DMS53 treated with DMSO at 0.1 percent for 48 hours (cell line): Measurements from ENCODE around the gene TBX20.
"Not testable (repeated sequence)": the region's sequence is repeated elsewhere in the genome, so short reads cannot be mapped to it uniquely, and the experiment has no call there.

Experiments used
- DNase-seq: peaks from one replicate; lab custom pipeline; 2025; ENCODE audit not compliant: unreplicated experiment; lab: John Stamatoyannopoulos, UW

TBX20 gene

DNA sequence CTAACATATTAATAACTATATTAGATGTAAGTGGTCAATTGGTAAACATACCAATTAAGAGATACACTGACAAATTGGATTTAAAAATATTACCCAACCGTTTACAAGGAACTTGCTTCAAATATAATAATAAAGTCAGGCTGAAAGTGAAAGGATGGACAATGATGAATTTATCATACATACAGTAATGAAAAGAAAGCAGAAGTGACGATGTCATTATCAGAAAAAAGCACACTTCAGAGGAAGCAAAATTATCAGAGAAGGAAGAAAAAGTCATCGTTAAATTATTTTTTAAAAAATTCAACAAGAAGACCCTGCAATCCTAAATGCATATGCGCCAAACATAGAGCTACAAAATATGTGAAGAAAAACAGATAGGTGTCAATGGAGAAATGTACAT, 81.8 kb downstream of the TBX20 start:
- DNase-seq: not testable (repeated sequence)

DNA sequence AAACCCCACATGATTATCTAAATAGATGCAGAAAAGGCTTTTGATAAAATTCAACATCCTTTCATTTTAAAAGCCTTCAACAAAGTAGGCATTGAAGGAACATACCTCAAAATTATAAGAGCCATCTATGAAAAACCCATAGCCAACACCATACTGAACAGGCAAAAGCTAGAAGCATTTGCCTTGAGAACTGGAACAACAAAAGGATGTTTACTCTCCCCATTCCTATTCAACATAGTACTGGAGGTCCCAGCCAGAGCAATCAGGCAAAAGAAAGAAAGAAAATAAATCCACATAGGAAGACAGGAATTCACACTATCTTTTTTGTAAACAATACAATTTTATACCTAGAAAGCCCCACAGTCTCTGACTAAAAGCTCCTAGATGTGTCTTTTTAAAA, 86.2 kb downstream of the TBX20 start:
- not testable (repeated sequence) for DNase-seq

DNA sequence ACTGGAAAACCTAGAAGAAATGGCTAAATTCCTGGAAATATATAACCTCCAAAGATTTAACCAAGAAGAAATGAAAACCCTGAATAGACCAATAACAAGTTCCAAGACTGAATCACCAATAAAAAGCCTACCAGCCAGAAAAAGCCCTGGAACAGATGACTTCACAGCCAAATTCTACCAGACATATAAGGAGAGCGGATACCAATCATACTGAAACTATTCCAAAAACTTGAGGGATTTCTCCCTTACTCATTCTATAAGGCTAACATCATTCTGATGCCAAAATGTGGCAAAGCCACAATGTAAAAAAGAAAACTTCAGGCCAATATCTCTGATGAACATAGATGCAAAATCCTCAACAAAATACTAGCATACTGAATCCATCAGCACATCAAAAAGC, 86.7 kb downstream of the TBX20 start:
- DNase-seq: not testable (repeated sequence)

DNA sequence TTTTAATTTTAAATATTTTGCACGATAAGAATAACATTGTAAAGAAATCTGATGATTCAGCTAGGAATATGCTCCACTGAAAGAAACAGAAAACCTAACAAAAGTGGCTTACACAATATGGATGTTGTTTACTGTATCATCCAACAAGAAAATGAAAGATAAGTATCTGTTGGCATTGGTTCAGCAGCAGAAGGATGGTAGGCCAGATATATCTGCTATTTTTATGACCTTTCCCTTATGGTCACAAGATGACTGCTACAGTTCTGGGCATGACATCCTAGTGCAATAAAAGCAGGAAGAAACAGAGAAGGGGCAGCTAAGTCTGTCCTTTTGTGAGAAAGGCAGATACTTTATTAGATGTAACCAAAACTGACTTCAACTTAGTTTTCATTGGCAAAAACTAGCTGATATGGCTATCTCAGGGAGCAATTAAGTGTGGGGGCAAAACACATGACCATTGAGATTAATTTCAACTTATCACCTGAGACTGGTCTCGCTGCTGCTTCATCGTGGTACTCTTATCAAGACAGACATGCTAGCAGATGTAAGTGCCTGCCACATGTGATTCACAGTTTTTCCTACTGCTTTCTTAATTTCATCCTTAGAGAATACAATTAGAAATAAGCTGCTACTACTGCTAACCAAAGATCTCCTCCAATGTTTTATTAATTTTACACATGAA, 92.7 kb downstream of the TBX20 start:
- DNase-seq: not testable (repeated sequence)
